NCI-H128 (cell line): ENCODE data around the gene CXCL3.

Source experiments
- DNase-seq: peaks from one replicate; lab custom pipeline; 2025; ENCODE audit not compliant: unreplicated experiment; lab: John Stamatoyannopoulos, UW

Gene CXCL3

GRCh38 chr4:74014332-74014731 lies 24.2 kb downstream of the CXCL3 start:
- DNase-seq = no peak

DNA sequence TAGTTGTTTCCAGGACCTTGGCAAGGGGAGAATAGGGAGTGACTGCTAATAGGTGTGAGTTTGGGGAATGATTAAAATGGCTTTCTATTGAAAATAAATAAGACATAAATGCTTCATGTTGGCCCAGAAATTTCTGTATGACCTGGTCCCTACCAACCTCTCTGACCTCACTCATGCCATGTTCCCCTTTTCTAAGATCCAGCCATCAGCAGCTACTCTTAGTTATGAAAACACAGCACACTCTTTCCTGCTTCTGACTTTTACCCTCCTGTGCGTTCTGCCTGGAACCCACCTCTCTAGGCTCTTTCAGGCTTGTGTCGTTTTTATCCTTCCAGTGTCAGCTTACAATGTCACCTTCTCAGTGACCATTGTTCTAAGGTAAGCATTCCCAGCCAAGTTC lies 25.2 kb downstream of the CXCL3 start:
- DNase-seq = no peak

GRCh38 chr4:74012130-74012529 lies 26.4 kb downstream of the CXCL3 start:
- no peak for DNase-seq

DNA sequence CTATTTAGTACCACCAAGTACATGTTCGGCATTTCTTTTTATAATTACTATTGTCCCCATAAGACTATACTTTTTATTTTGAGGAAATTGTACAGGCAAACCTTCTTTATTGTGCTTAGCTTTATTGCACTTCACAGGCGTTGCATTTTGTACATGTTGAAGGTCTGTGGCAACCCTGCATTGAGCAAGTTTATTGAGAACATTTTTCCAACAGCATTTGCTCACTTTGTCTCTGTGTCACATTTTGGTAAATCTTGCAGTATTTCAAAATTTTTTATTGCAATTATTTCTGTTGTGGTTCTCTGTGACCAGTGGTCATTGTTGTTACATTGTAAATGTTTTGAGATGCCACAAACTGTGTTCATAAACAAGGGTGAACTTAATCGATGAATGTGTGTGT lies 29.2 kb downstream of the CXCL3 start:
- no peak for DNase-seq

- no peak for DNase-seq
Measured at GRCh38 chr4:74006009-74006476, 32.4 kb downstream of the CXCL3 start.

GRCh38 chr4:74005528-74005927 lies 33.0 kb downstream of the CXCL3 start:
- DNase-seq = no peak

DNA sequence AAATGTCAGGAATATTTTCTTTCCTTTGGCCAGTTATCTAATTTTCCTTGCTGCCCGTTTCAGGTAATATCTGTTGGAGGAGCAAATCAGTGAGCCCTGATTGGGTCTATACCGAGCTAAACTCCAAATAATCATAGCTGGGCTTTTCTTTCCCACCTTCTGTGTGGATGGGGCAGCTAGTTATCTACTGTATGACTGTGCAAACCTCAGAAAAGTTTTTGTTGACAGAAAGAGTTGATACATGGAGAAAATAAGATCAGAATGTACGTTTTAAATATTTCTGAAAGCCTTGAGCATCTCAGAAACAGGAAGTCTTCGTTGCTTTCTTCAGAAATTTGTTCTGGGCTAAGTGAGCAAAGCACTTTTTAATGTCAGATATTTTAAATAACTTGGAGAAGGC lies 33.8 kb downstream of the CXCL3 start:
- DNase-seq = no peak

DNA sequence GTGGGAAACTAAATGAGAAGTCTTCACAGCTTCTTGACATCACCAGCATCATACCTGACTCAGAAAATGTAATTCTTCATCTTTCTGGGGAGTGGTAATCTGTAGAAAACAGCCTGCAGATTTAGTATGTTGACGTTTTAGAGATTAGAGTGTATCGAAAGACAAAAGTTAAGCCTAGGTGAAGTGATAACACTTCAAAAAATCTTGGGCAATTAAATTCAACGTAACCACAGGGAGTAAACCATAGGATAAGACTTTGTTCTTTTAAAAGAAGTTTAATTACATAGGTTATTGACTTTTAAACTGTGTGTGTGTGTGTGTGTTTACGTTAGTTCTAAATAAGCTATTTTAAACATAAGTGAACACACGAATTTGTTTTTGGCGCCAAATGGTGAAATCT lies 38.2 kb downstream of the CXCL3 start:
- no peak for DNase-seq

DNA sequence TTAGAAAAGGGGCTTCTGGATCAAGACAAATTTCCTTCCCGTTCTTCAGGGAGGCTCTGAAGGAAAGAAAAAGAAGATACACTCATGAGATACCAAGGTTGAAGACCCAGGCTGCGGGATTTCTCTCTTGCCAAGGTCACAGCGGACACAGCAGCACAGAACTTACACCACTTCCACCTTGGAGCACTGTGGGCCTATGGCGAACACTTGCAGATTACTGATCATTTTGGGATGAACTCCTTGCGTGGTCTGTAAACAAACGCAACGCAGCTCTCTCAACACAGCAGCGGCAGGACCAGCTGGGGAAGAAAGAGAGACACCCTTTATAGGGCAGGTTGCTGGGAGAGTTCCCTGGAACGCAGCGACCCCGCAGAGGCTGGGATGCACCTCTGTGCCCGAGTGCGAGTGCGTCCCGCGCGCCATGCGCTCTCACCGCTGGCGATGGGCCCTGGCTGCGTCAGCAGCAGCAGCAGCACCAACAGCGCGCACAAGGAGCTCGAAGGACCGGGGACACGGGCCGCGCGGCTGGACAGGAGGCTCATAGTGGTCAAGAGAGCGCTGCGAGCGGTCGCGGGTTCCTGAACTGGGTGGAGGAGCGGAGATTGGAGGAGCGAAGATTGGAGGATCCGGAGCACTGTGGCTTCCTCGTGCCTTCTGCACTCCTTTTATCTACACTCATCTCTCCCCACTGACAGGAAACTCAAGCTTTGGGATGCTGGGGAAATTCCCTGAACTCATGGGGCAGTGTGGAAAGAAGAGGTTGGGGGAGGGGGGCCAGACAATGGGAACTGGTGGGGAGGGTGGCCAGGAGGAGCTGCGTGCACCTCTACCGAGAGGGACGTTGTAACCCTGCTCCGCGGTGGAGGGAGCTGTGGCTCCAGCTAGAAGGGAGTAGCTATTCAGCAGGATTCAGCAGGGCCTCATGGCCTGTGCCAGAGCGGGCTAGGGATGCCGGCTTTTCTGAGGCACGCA lies 40.2 kb downstream of the CXCL3 start, which contains the start of gene CXCL5:
Gene CXCL5, minus strand, starts transcription at position 638 of the 972 bp plus-strand sequence. Its CDS starts 96 bp downstream, at position 542.
- DNase-seq = no peak

DNA sequence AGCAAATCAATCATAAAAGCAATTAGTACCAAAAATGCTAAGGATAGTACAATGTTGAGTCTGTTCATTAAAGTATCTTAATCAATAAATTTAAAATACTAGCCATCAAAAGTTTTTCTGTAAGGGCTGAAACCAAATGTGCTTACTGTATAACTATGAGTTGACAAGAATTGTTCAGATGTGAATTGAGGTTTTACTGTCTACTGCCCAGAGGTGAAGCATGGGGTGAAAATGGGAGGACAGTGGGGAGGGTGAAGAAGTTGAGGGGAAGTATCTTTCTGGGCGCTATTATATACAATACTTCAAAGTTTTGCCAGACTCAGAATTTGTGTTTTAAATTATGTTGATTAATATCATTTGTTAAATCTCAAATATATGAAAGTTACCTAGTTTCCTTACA lies 46.4 kb downstream of the CXCL3 start:
- DNase-seq = no peak

DNA sequence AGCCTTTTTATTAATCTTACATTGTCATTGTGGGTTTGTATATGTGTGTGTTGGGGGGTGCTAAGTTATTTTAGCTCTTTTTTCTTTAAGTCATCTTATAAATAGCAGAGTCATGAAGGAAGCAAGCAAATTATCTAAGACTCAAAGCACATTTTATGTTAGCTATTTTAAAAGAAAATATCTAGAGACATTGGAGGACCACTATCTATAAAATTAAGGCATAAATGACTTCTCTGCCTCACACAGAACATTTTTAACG lies 46.8 kb downstream of the CXCL3 start:
- DNase-seq = no peak

DNA sequence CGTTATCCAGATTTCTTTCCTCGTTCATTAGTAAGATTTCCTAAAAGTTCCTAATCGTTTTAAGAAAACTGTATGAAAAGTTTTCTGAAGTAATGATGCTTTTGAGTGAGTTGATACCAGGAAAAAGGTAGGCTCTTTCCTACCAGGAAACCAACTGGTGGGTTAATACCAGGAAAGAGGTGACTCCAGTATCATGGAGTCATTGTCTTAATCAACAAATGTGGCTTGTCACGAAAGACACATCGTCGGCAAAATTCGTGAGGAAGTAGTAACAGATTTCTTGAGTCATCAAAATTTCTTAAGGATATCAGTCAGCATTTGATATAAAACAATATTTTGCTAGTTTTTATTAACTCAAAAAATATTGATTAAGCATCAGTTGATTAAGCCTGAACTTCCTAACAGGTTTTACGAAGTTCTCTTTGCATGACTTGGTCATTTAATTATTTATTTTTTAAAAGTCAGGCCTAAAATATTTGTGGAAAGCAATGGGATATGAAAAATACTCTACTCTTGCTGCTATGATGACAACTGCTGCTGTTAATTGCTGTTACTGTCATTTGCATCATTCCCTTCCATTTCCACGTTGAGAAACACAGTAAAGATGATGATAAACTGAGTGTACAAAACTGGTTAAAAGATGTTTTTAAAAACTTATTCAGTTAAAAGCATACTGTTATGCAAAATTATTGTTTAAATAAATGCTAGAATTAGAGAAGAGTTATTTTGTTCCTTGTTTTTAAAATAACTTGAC lies 47.3 kb downstream of the CXCL3 start:
- no peak for DNase-seq

DNA sequence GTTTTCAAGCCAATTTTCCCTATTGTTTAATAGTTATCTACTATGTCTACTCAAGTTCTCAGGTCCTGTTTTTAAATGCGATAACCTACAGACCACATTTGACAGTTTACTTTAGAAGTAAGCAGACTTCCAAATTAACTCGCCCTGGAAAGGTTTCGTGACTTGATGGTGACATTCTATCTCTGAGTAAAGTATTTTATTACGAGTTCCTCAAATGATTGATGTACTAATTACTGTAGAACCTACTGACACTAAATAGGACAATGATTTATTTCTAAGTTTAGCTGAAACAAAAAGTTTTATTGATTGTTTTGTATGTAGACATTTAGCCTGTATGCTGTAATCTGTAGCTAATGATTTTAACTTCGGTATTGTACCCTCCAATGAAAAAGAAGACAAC lies 48.6 kb downstream of the CXCL3 start:
- no peak for DNase-seq

- DNase-seq = no peak
Measured at GRCh38 chr4:73989031-73989430, 49.5 kb downstream of the CXCL3 start.

DNA sequence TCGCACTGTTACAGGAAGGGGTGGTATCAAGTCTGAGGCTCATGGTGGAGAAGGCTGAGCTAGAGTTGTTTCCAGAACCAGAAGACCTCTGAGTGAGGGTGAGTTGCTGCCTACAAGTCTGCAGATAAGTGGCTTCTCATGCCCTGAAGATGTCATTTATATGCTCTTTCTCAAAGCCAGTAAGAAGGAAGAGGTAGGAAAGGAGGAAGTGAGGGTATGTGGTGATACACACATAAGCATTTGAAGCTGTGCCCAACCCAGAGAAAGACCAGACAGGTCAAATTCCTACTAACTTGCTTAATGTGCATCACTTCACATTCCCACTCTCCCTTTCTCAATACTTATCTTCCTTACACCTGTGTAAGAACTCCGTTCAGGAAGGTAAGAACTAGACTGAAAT lies 50.4 kb downstream of the CXCL3 start, which contains the start of gene PPBP:
Gene PPBP, minus strand, starts transcription at position 130 of the 400 bp plus-strand sequence. Its CDS starts 87 bp downstream, at position 43.
- no peak for DNase-seq
